ENCODE measurements around the gene UTP14C. TPM values are rescaled to one million over a fixed set of nuclear protein-coding genes. Genes with fewer than 3 reads are reported as not detected.

UTP14C gene
- total RNA-seq, 1 experiment from 2014 or later: 19.8 TPM

GRCh38 chr13:51996641-51997040 is 27.9 kb upstream of the UTP14C start:
- Histone ChIP-seq H4K91ac (ENCODE audit: insufficient read length, low read depth, low read length) (no peak overlapping the region), H3K4me2 (ENCODE audit: insufficient read depth, insufficient read length, low read length) (no peak overlapping the region), H3K23me2 (ENCODE audit: insufficient read length, low read depth, low read length, poor library complexity, severe bottlenecking) (no peaks in the 10 kb centered on the region), H4K5ac (ENCODE audit: insufficient read length, low read depth, low read length) (no peak overlapping the region), H3K56ac (ENCODE audit: insufficient read length, low read depth, low read length) (no peak overlapping the region), H2AK5ac (ENCODE audit: insufficient read length, low read length) (no peak overlapping the region), H3K27me3 (ENCODE audit: insufficient read depth, low read length) (no peaks in the 10 kb centered on the region), H3K4me1 (ENCODE audit: insufficient read depth, low read length) (peaks cover 8% of the 10 kb centered on the region; the same call in 1 of the 2 replicates), H3K9ac (ENCODE audit: extremely low read depth, insufficient read length, low read length) (no peak overlapping the region), H2BK120ac (ENCODE audit: low read depth, low read length, poor library complexity, severe bottlenecking) (no peak overlapping the region), H3K79me1 (ENCODE audit: insufficient read depth, low read depth, low read length, poor library complexity, severe bottlenecking) (no peaks in the 10 kb centered on the region), H2BK12ac (ENCODE audit: insufficient read length, low read depth, low read length) (no peak overlapping the region), H3K14ac (ENCODE audit: insufficient read depth, low read length) (no peak overlapping the region), H3K27ac (ENCODE audit: insufficient read length, low read depth, low read length) (no peak overlapping the region), H3K4ac (ENCODE audit: low read depth, low read length) (no peak overlapping the region), H2BK20ac (ENCODE audit: low read depth, low read length, poor library complexity, severe bottlenecking) (no peak overlapping the region), H3K18ac (ENCODE audit: insufficient read length, low read depth, low read length) (no peak overlapping the region), H2BK15ac (ENCODE audit: low read depth, low read length) (no peak overlapping the region), H3K9me3 (ENCODE audit: control insufficient read depth, low read depth, low read length) (no peaks in the 10 kb centered on the region), H2AFZ (ENCODE audit: low read length) (no peak overlapping the region), H2BK5ac (ENCODE audit: insufficient read length, low read length) (no peak overlapping the region), H4K20me1 (ENCODE audit: control insufficient read depth, insufficient read depth, insufficient read length) (no peaks in the 10 kb centered on the region), H3K79me2 (ENCODE audit: insufficient read depth, low read length) (no peaks in the 10 kb centered on the region), H4K8ac (replicated peaks; ENCODE audit: insufficient read length, low read depth, low read length) (no peak overlapping the region), H3K23ac (ENCODE audit: insufficient read length, low read depth, low read length) (no peak overlapping the region), H3T11ph (ENCODE audit: low read length) (no peak overlapping the region)
- no CpG with 5 or more reads among the region's 4 CpGs for WGBS (ENCODE audit: extremely low coverage, insufficient read length, low lambda C conversion rate)
- Mint-ChIP-seq H3K4me1 (peaks cover 52 to 59% of the 10 kb centered on the region in 2 experiments), H3K36me3 (ENCODE audit: insufficient read depth in 1 of 3, low read depth in 3 of 3) (no peaks in the 10 kb centered on the region; a peak in 1 of 7 replicates), H3K9me3 (no peaks in the 10 kb centered on the region), H3K27me3 (ENCODE audit: low read depth) (peaks cover 1% of the 10 kb centered on the region; the same call in 1 of the 2 replicates), H3K27ac (no peak overlapping the region), H3K4me3 (no peak overlapping the region)
- TF ChIP-seq CTCF (conservative IDR thresholded peaks at IDR 0.05): no peak
- DNase-seq: no peak
